ENCODE data around the gene EDC4.

GRCh38 chr16:67864594-67864993 is 8.3 kb upstream of the EDC4 start:
- TF ChIP-seq CTCF (IDR thresholded peaks at IDR 0.05; ENCODE audit: poor library complexity, severe bottlenecking) (no peak), EP300 (conservative IDR thresholded peaks at IDR 0.05; ENCODE audit: poor library complexity, severe bottlenecking) (no peak)

Data from neural cell (in vitro differentiated cells).